ENCODE results near the gene HNRNPR. TPM values are rescaled to one million over a fixed set of nuclear protein-coding genes. Genes with fewer than 3 reads are reported as not detected.

Gene HNRNPR
- total and polyA plus RNA-seq, 9 of the 15 experiments (the other 6 are each of a cell fraction or from before 2014, with no cell fraction given), result 80.9 to 372 (median 301) TPM

- no peak for TF ChIP-seq CREB3L1 (IDR thresholded peaks at IDR 0.05; ENCODE audit: borderline replicate concordance, low read depth)
- TF ChIP-seq PRPF4 (IDR thresholded peaks at IDR 0.05; ENCODE audit: insufficient read depth, low read depth, low read length, poor library complexity, severe bottlenecking), result no peak
- no peak for TF ChIP-seq MTF1 (CRISPR knock-in tag; IDR thresholded peaks at IDR 0.05; ENCODE audit: borderline replicate concordance)
- TF ChIP-seq ARID3A (IDR thresholded peaks at IDR 0.05; ENCODE audit: borderline replicate concordance, low read depth, low read length), result no peak
- TF ChIP-seq ZNF253 (CRISPR knock-in tag; conservative IDR thresholded peaks at IDR 0.05), result no peak
- no peak for TF ChIP-seq TEAD2 (tag; IDR thresholded peaks at IDR 0.05)
- no peak for TF ChIP-seq CEBPG (CRISPR knock-in tag; IDR thresholded peaks at IDR 0.05)
- TF ChIP-seq CEBPG (tag; conservative IDR thresholded peaks at IDR 0.05 in 1 of 2, IDR thresholded peaks at IDR 0.05 in 1 of 2), result peak in 1 of 2 experiments; percentile 61; a peak in 2 of 4 replicates
- no peak for TF ChIP-seq ZNF57 (CRISPR knock-in tag; IDR thresholded peaks at IDR 0.05)
- TF ChIP-seq ZNF583 (CRISPR knock-in tag; IDR thresholded peaks at IDR 0.05), result no peak
- TF ChIP-seq GABPA (tag; conservative IDR thresholded peaks at IDR 0.05; ENCODE audit: low read depth), result peak; percentile 74
- no peak for TF ChIP-seq ZNF551 (CRISPR knock-in tag; IDR thresholded peaks at IDR 0.05)
- no peak for TF ChIP-seq MCM5 (IDR thresholded peaks at IDR 0.05; ENCODE audit: low read depth)
- TF ChIP-seq PKNOX1 (IDR thresholded peaks at IDR 0.05), result peak; percentile 74
- no peak for TF ChIP-seq XRCC3 (IDR thresholded peaks at IDR 0.05)
- peak; percentile 49; the same call in 1 of the 2 replicates for TF ChIP-seq NFE2 (IDR thresholded peaks at IDR 0.05; ENCODE audit: low read depth)
- no peak for TF ChIP-seq PCBP2 (IDR thresholded peaks at IDR 0.05; ENCODE audit: low read depth, low read length, poor library complexity, severe bottlenecking)
- TF ChIP-seq CHAMP1 (IDR thresholded peaks at IDR 0.05), result no peak
These were observed 40.4 kb upstream of the HNRNPR start (continued) for GRCh38 chr1:23384312-23385058.

Data from K562 (cell line).